ENCODE measurements around the gene STK11. TPM values are rescaled to one million over a fixed set of nuclear protein-coding genes. Genes with fewer than 3 reads are reported as not detected.
A peak's percentile ranks its signal among the peaks of the same experiment; 100 is the strongest.

STK11 gene
- total RNA-seq, 1 donor from 2014 or later = 27.4 TPM

DNA sequence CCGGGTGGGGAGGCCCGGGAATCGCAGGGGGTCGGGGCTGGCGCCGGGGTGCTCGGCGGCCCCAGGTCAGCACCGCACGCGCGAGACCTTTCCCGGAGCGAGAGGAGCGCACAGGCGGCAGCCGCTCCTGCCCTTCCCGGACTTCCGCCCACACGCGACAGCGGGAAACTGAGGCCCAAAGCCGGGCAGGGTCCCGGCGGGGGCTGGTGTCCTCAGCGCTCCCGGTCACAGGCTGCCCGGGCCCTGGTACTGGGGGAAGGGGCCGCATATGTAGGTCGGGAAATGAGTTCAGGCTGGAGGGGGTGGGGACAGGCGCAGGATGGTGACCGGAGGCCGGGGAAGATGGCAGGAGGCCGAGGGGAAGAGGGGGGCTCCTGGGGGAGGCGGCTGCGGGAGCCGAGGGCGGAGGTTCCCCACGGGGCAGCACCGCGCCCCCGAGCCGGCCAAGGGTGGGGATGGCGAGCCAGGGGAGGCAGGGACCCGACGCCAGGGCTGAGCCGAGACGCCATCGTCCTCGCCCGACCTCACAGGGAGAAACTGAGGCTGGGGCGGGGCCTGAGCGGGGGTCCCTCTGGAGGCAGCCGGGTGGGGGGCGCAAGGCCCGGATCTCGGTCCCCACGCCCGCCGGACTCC lies 31.6 kb downstream of the STK11 start:
- Histone ChIP-seq H3K79me2 (ENCODE audit: low read depth) (peaks cover 16% of the 10 kb centered on the region), H3K27me3 (peaks cover 7% of the 10 kb centered on the region), H4K20me1 (ENCODE audit: low read depth) (peaks cover 5% of the 10 kb centered on the region), H3K4me3 (peak overlapping the region; percentile 75), H2AFZ (replicated peaks) (no peak overlapping the region), H3K4me1 (peaks cover 9% of the 10 kb centered on the region), H3F3A (ENCODE audit: low read depth) (peaks cover 29% of the 10 kb centered on the region), H3K9ac (no peak overlapping the region), H3K27ac (no peak overlapping the region), H3K4me2 (peak overlapping the region; percentile 89), H3K9me3 (ENCODE audit: low read depth) (no peaks in the 10 kb centered on the region), H3K36me3 (no peaks in the 10 kb centered on the region)
- TF ChIP-seq EZH2 (IDR thresholded peaks at IDR 0.05) = no peak
- TF ChIP-seq EZH2phosphoT487 (IDR thresholded peaks at IDR 0.05) = no peak
- TF ChIP-seq, protein P1, sequence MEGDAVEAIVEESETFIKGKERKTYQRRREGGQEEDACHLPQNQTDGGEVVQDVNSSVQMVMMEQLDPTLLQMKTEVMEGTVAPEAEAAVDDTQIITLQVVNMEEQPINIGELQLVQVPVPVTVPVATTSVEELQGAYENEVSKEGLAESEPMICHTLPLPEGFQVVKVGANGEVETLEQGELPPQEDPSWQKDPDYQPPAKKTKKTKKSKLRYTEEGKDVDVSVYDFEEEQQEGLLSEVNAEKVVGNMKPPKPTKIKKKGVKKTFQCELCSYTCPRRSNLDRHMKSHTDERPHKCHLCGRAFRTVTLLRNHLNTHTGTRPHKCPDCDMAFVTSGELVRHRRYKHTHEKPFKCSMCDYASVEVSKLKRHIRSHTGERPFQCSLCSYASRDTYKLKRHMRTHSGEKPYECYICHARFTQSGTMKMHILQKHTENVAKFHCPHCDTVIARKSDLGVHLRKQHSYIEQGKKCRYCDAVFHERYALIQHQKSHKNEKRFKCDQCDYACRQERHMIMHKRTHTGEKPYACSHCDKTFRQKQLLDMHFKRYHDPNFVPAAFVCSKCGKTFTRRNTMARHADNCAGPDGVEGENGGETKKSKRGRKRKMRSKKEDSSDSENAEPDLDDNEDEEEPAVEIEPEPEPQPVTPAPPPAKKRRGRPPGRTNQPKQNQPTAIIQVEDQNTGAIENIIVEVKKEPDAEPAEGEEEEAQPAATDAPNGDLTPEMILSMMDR (IDR thresholded peaks at IDR 0.05) = no peak
- H3K9me3 Mint-ChIP-seq = no peaks in the 10 kb centered on the region
- H3K4me3 Mint-ChIP-seq = peak overlapping the region; percentile 82
- peaks cover 31% of the 10 kb centered on the region for H3K4me1 Mint-ChIP-seq
- no peaks in the 10 kb centered on the region for H3K36me3 Mint-ChIP-seq
- H3K27ac Mint-ChIP-seq = no peak overlapping the region
- peak; percentile 54 for DNase-seq (ENCODE audit: low spot score)
- peaks cover 13% of the 10 kb centered on the region for H3K27me3 Mint-ChIP-seq (ENCODE audit: insufficient read depth, low read depth)

DNA sequence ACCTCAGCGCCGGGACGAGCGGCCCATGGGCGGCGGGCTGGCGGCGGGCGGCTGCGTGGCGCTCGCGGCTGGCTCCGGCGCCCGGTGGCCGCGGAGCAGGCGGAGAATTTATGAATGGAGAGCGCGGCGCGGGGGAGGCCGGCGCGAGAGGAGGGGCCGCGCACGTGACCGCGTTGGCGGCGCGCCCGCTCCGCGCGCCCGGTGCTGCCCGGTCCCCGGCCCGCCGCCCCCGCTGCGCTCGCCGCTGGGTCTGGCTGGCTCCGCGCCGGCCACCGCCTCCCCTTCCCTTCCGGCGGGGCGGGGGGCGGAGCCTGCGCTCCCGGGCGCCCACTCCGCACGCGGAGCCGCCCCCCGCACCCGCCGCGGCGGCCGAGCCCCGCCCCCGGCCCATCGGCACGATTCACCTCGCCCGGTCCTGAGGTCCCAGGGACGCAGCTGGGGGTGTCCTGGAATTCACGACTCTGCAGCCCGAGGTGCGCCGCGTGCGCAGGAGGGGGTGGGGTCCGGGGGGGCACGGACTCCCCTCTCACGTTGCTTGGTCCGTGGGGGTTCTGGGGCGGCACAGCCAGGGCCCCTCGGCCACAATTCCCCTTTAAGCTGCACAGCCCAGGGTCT lies 32.3 kb downstream of the STK11 start, which contains the start of gene CBARP:
CBARP (minus strand) TSS at position 252 of the 615 bp plus-strand sequence. CDS start 1,905 bp downstream, outside the sequence.
- Mint-ChIP-seq H3K4me1 (peaks cover 26% of the 10 kb centered on the region), H3K27ac (peak within 1 kb of the TSS; percentile 88), H3K9me3 (no peaks in the 10 kb centered on the region), H3K36me3 (no peaks in the 10 kb centered on the region), H3K27me3 (ENCODE audit: insufficient read depth, low read depth) (peaks cover 10% of the 10 kb centered on the region), H3K4me3 (peak within 1 kb of the TSS; percentile 89)
- Histone ChIP-seq H3K4me1 (peaks cover 13% of the 10 kb centered on the region), H3K4me3 (peak within 1 kb of the TSS; percentile 75), H3K27ac (no peak within 1 kb of the TSS), H3K9ac (no peak within 1 kb of the TSS), H3K27me3 (peaks cover 7% of the 10 kb centered on the region), H3K4me2 (peak within 1 kb of the TSS; percentile 89), H3F3A (ENCODE audit: low read depth) (peaks cover 29% of the 10 kb centered on the region), H3K36me3 (no peaks in the 10 kb centered on the region), H2AFZ (replicated peaks) (no peak within 1 kb of the TSS), H3K9me3 (ENCODE audit: low read depth) (no peaks in the 10 kb centered on the region), H3K79me2 (ENCODE audit: low read depth) (peaks cover 20% of the 10 kb centered on the region), H4K20me1 (ENCODE audit: low read depth) (no peaks in the 10 kb centered on the region)
- DNase-seq (ENCODE audit: low spot score) = peak; percentile 89
- TF ChIP-seq EZH2 (IDR thresholded peaks at IDR 0.05) = no peak
- TF ChIP-seq, protein P1 (IDR thresholded peaks at IDR 0.05) = no peak
- TF ChIP-seq EZH2phosphoT487 (IDR thresholded peaks at IDR 0.05) = no peak

- peaks cover 8% of the 10 kb centered on the region for H4K20me1 ChIP-seq (ENCODE audit: low read depth)
- peak overlapping the region; percentile 52 for H3K4me3 ChIP-seq
- H3F3A ChIP-seq (ENCODE audit: low read depth) = peaks cover 32% of the 10 kb centered on the region
- no peak for TF ChIP-seq EZH2phosphoT487 (IDR thresholded peaks at IDR 0.05)
- TF ChIP-seq, protein P1 (IDR thresholded peaks at IDR 0.05) = no peak
- TF ChIP-seq EZH2 (IDR thresholded peaks at IDR 0.05) = no peak
- no peak overlapping the region for H3K27ac ChIP-seq
- H3K4me1 Mint-ChIP-seq = peaks cover 29% of the 10 kb centered on the region
- H3K4me1 ChIP-seq = peaks cover 13% of the 10 kb centered on the region
- H3K36me3 Mint-ChIP-seq = no peaks in the 10 kb centered on the region
- DNase-seq (ENCODE audit: low spot score) = no peak
- peak overlapping the region; percentile 89 for H3K4me3 Mint-ChIP-seq
- peaks cover 20% of the 10 kb centered on the region for H3K79me2 ChIP-seq (ENCODE audit: low read depth)
- H3K36me3 ChIP-seq = no peaks in the 10 kb centered on the region
- H3K9me3 ChIP-seq (ENCODE audit: low read depth) = no peaks in the 10 kb centered on the region
- H3K4me2 ChIP-seq = peak overlapping the region; percentile 76
- H3K9me3 Mint-ChIP-seq = no peaks in the 10 kb centered on the region
- peaks cover 7% of the 10 kb centered on the region for H3K27me3 ChIP-seq
- H3K27me3 Mint-ChIP-seq (ENCODE audit: insufficient read depth, low read depth) = peaks cover 10% of the 10 kb centered on the region
- no peak overlapping the region for H3K9ac ChIP-seq
- peak overlapping the region; percentile 88 for H3K27ac Mint-ChIP-seq
- H2AFZ ChIP-seq (replicated peaks) = no peak overlapping the region
Observed at GRCh38 chr19:1238369-1239303, 33.1 kb downstream of the STK11 start.
